IMR-90 (cell line): ENCODE results near the gene RAET1E. TPM values are rescaled to one million over a fixed set of nuclear protein-coding genes. Genes with fewer than 3 reads are reported as not detected.

Experiments
- ATAC-seq: fragments of 200-7000 bp; cut with Tn5 transposase; 2 replicates; pipeline ENCODE4 v1.9.1; 2020; ENCODE audit warnings: low read depth, mild to moderate bottlenecking, moderate library complexity
- BruUV-seq: library from RNA; stranded (reverse); fragments of 400-500 nt; replicated peaks from 2 replicates; lab custom pipeline; 2021; lab: Mats Ljungman, UMichigan
- CTCF ChIA-PET: fragments of 300-600 bp; formaldehyde crosslinking; extraction: SDS; loops from one replicate; lab custom pipeline; 2021; ENCODE audit warnings: antibody characterized with exemption; lab: Yijun Ruan, JAX
- POLR2A ChIA-PET: fragments of 300-600 bp; sonication (Branson Sonifier 250); formaldehyde crosslinking; loops from one replicate; lab custom pipeline; 2022; ENCODE audit warnings: antibody characterized with exemption; ENCODE audit not compliant: unreplicated experiment; lab: Charles Lee
- DNase-seq: peaks from one replicate; pipeline ENCODE4 v3.0.0; 2013
- H2AFZ ChIP-seq: replicated peaks from 2 replicates; pipeline ENCODE3; 2013; ENCODE audit warnings: low read length, mild to moderate bottlenecking; ENCODE audit not compliant: poor library complexity
- H2AK5ac ChIP-seq: 2 replicates; pipeline ENCODE4 v1.6.1; 2013; ENCODE audit warnings: low read depth, low read length, inconsistent platforms
- H2AK9ac ChIP-seq: replicated peaks from 2 replicates; pipeline ENCODE3; 2013; ENCODE audit warnings: mild to moderate bottlenecking, low read depth, low read length, moderate library complexity; ENCODE audit not compliant: poor library complexity
- H2BK120ac ChIP-seq: 2 replicates; pipeline ENCODE4 v1.6.1; 2013; ENCODE audit warnings: low read depth, low read length, inconsistent platforms
- H2BK15ac ChIP-seq: 3 replicates; pipeline ENCODE4 v1.6.1; 2013; ENCODE audit warnings: low read depth, low read length, inconsistent platforms
- H2BK20ac ChIP-seq: 2 replicates; pipeline ENCODE4 v1.6.1; 2013; ENCODE audit warnings: low read depth, mild to moderate bottlenecking, inconsistent platforms, low read length, moderate library complexity
- H2BK5ac ChIP-seq: 2 replicates; pipeline ENCODE4 v1.6.1; 2013; ENCODE audit warnings: mild to moderate bottlenecking, low read depth, low read length, inconsistent platforms; ENCODE audit not compliant: poor library complexity, severe bottlenecking
- H3K14ac ChIP-seq: replicated peaks from 2 replicates; pipeline ENCODE4 v1.6.1; 2013; ENCODE audit warnings: low read depth, low read length, inconsistent platforms
- H3K18ac ChIP-seq: 2 replicates; pipeline ENCODE4 v1.6.1; 2013; ENCODE audit warnings: low read depth, low read length, control low read depth
- H3K23ac ChIP-seq: 2 replicates; pipeline ENCODE4 v1.6.1; 2013; ENCODE audit warnings: low read depth, low read length, inconsistent platforms
- H3K27ac ChIP-seq: 2 replicates; pipeline ENCODE4 v1.5.1; 2013; ENCODE audit warnings: mild to moderate bottlenecking, control low read depth, low read length; ENCODE audit not compliant: insufficient read depth
- H3K27me3 ChIP-seq: 2 replicates; pipeline ENCODE4 v1.6.1; 2013; ENCODE audit warnings: low read length; ENCODE audit not compliant: control insufficient read depth, insufficient read depth
- H3K36me3 ChIP-seq: 2 replicates; pipeline ENCODE4 v1.6.1; 2013; ENCODE audit warnings: low read length, mixed read lengths; ENCODE audit not compliant: control insufficient read depth, insufficient read depth
- H3K4ac ChIP-seq: 2 replicates; pipeline ENCODE4 v1.6.1; 2013; ENCODE audit warnings: low read depth, low read length, inconsistent platforms
- H3K4me1 ChIP-seq: 2 replicates; pipeline ENCODE4 v1.6.1; 2013; ENCODE audit warnings: low read length, mixed read lengths; ENCODE audit not compliant: control insufficient read depth, insufficient read depth
- H3K4me2 ChIP-seq: 2 replicates; pipeline ENCODE4 v1.6.1; 2013; ENCODE audit warnings: low read depth, mild to moderate bottlenecking, control low read depth, low read length, moderate library complexity
- H3K4me3 ChIP-seq: 2 replicates; pipeline ENCODE4 v1.5.1; 2013; ENCODE audit warnings: low read depth, mild to moderate bottlenecking, control low read depth, low read length, moderate library complexity; ENCODE audit not compliant: insufficient read depth
- H3K56ac ChIP-seq: 2 replicates; pipeline ENCODE4 v1.6.1; 2013; ENCODE audit warnings: low read length, inconsistent platforms; ENCODE audit not compliant: insufficient read depth; ENCODE audit errors: extremely low read depth
- H3K79me1 ChIP-seq, 2 experiments: 2 replicates each; pipeline ENCODE4 v1.6.1; 2013; ENCODE audit warnings: low read length in 2 of 2, inconsistent platforms in 1 of 2, low read depth in 1 of 2
- H3K9ac ChIP-seq: 2 replicates; pipeline ENCODE4 v1.6.1; 2013; ENCODE audit warnings: low read depth, low read length, control low read depth
- H3K9me1 ChIP-seq: 2 replicates; pipeline ENCODE4 v1.6.1; 2013; ENCODE audit warnings: low read length, inconsistent platforms; ENCODE audit not compliant: insufficient read depth
- H3K9me3 ChIP-seq: 2 replicates; pipeline ENCODE4 v1.6.1; 2013; ENCODE audit warnings: low read length; ENCODE audit not compliant: control insufficient read depth, insufficient read depth
- H4K20me1 ChIP-seq: 2 replicates; pipeline ENCODE4 v1.6.1; 2013; ENCODE audit warnings: low read length, inconsistent platforms; ENCODE audit not compliant: insufficient read depth
- H4K5ac ChIP-seq: 2 replicates; pipeline ENCODE4 v1.6.1; 2013; ENCODE audit warnings: mild to moderate bottlenecking, low read depth, low read length, control low read depth
- H4K8ac ChIP-seq, 2 experiments: 2 replicates each; pipeline ENCODE4 v1.6.1; 2013; ENCODE audit warnings: low read depth in 2 of 2, low read length in 2 of 2, control low read depth in 1 of 2, inconsistent platforms in 1 of 2
- H4K91ac ChIP-seq: 2 replicates; pipeline ENCODE4 v1.6.1; 2013; ENCODE audit warnings: low read depth, low read length, inconsistent platforms; ENCODE audit not compliant: insufficient read depth
- BHLHE40 ChIP-seq: fragments of 150-350 bp; IDR thresholded peaks from 2 replicates; pipeline ENCODE4 v1.6.1; 2016; ENCODE audit warnings: mild to moderate bottlenecking, low read depth, low read length
- CEBPB ChIP-seq: IDR thresholded peaks from 2 replicates; pipeline ENCODE4 v1.6.1; 2012; ENCODE audit warnings: low read depth, low read length, improper control_type of control experiment
- CHD1 ChIP-seq: IDR thresholded peaks from 2 replicates; pipeline ENCODE4 v1.6.1; 2012; ENCODE audit warnings: low read depth, low read length, improper control_type of control experiment
- FOS ChIP-seq: fragments of 150-350 bp; IDR thresholded peaks from 2 replicates; pipeline ENCODE4 v1.6.1; 2016; ENCODE audit warnings: low read depth, low read length
- MAFK ChIP-seq: IDR thresholded peaks from 2 replicates; pipeline ENCODE4 v1.6.1; 2012; ENCODE audit warnings: low read depth, low read length, improper control_type of control experiment
- MAZ ChIP-seq: IDR thresholded peaks from 2 replicates; pipeline ENCODE4 v1.6.1; 2012; ENCODE audit warnings: low read depth, mild to moderate bottlenecking, low read length, improper control_type of control experiment, moderate library complexity, borderline replicate concordance
- MXI1 ChIP-seq: IDR thresholded peaks from 2 replicates; pipeline ENCODE4 v1.6.1; 2012; ENCODE audit warnings: low read depth, mild to moderate bottlenecking, low read length, moderate library complexity, borderline replicate concordance
- NFE2L2 ChIP-seq: fragments of 150-350 bp; IDR thresholded peaks from 2 replicates; pipeline ENCODE4 v1.6.1; 2016; ENCODE audit warnings: low read depth, mild to moderate bottlenecking, low read length
- POLR2A ChIP-seq: IDR thresholded peaks from 2 replicates; pipeline ENCODE4 v1.6.1; 2012; ENCODE audit warnings: mild to moderate bottlenecking, low read depth, low read length
- RAD21 ChIP-seq: IDR thresholded peaks from 2 replicates; pipeline ENCODE4 v1.6.1; 2012; ENCODE audit warnings: low read length, improper control_type of control experiment
- RCOR1 ChIP-seq: IDR thresholded peaks from 2 replicates; pipeline ENCODE4 v1.6.1; 2012; ENCODE audit warnings: mild to moderate bottlenecking, low read length, improper control_type of control experiment; ENCODE audit not compliant: insufficient replicate concordance
- RFX5 ChIP-seq: IDR thresholded peaks from 2 replicates; pipeline ENCODE4 v1.8.0; 2012; ENCODE audit warnings: low read depth, mild to moderate bottlenecking, low read length, moderate library complexity
- SMC3 ChIP-seq: fragments of 150-350 bp; IDR thresholded peaks from 2 replicates; pipeline ENCODE4 v1.6.1; 2016; ENCODE audit warnings: low read depth, mild to moderate bottlenecking, antibody characterized with exemption, low read length, moderate library complexity
- USF2 ChIP-seq: fragments of 150-350 bp; IDR thresholded peaks from 2 replicates; pipeline ENCODE4 v1.6.1; 2017; ENCODE audit warnings: mild to moderate bottlenecking, antibody characterized with exemption, low read length, low read depth
- WGBS, 2 experiments: methylation state at CpG; one replicate each; pipeline versions ENCODE4 v1.1.5 to v1.1.7; 2013; ENCODE audit warnings: missing lambda C conversion rate in 2 of 2; ENCODE audit not compliant: insufficient read length in 1 of 2; ENCODE audit errors: extremely low coverage in 2 of 2; 5-methylcytosine and 5-hydroxymethylcytosine counted together
- dilution Hi-C: fragments of 300-500 bp; cut with HindIII; formaldehyde crosslinking; loops from one replicate; pipeline ENCODE4 v1.14.3; 2018; ENCODE audit warnings: low sequenced_read_pairs; ENCODE audit not compliant: unreplicated experiment
- in situ Hi-C: fragments of 300-500 bp; cut with MboI; formaldehyde crosslinking; loops from 3 replicates; pipeline ENCODE4 v1.14.3; 2019; ENCODE audit warnings: low sequenced_read_pairs, inconsistent platforms, mixed read lengths
- intact Hi-C: fragments of 100-400 bp; cut with micrococcal nuclease; formaldehyde crosslinking; loops from 2 replicates; pipeline ENCODE4 v1.10.0; 2022
- polyA plus RNA-seq, 3 experiments: library from polyadenylated mRNA; depleted of rRNA; stranded (reverse); fragments of >200 nt; gene quantifications; 2 replicates each; pipeline ENCODE4 v1.2.3, GENCODE V29; 2012; ENCODE audit warnings: low replicate concordance in 1 of 3
- total RNA-seq: library from RNA; depleted of rRNA; stranded (reverse); fragments of >200 nt; gene quantifications from 2 replicates; pipeline ENCODE4 v1.2.3, GENCODE V29; 2012
- TF ChIP-seq, protein P1 (sequence below): fragments of 150-350 bp; IDR thresholded peaks from 2 replicates; pipeline ENCODE4 v1.6.1; 2016; ENCODE audit warnings: low read depth, mild to moderate bottlenecking, low read length, moderate library complexity, borderline replicate concordance
- TF ChIP-seq, protein P2 (sequence below): conservative IDR thresholded peaks from 2 replicates; pipeline ENCODE4 v1.5.1; 2012; ENCODE audit warnings: mild to moderate bottlenecking, low read depth, low read length, improper control_type of control experiment

The RAET1E gene
- total and polyA plus RNA-seq, 2 of the 4 experiments (the other 2 are of a cell fraction), result not detected

DNA sequence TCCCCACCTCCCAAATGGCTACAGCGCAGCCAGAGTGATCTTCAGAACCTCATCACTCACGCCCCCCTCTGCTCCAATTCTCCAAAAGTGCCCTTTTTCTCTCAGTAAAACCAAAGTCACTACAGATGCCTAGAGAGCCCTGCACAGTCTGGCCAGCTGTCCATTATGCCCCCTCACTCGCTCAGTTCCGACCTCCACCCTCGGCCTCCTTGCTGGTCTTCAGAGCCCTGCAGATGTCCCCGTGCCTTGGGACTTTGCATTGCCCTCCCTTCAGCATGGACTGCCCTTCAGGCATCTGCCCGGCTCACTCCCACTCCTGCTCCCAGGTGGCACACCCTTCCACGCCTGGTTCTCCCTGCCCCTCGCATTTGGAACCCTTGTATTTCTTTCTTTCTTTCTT, 1.1 kb upstream of the RAET1E start:
- Histone ChIP-seq H4K5ac (no peak overlapping the region), H4K20me1 (no peaks in the 10 kb centered on the region), H2AK9ac (no peak overlapping the region), H2BK120ac (no peak overlapping the region), H3K4me1 (peaks cover 24% of the 10 kb centered on the region), H2BK20ac (no peak overlapping the region), H4K91ac (no peak overlapping the region), H3K56ac (no peak overlapping the region), H3K9me1 (peaks cover 20% of the 10 kb centered on the region), H3K4me2 (no peak overlapping the region), H3K27me3 (peaks cover under 1% of the 10 kb centered on the region), H4K8ac (no peak overlapping the region), H2AFZ (no peak overlapping the region), H3K36me3 (no peaks in the 10 kb centered on the region), H3K18ac (no peak overlapping the region), H2AK5ac (no peak overlapping the region), H2BK5ac (no peak overlapping the region), H3K27ac (no peak overlapping the region), H3K9me3 (no peaks in the 10 kb centered on the region), H3K14ac (no peak overlapping the region), H3K9ac (no peak overlapping the region), H3K79me1 (peaks cover 0 to 11% of the 10 kb centered on the region in 2 experiments; a peak in 1 of 4 replicates), H2BK15ac (no peak overlapping the region), H3K23ac (no peak overlapping the region), H3K4me3 (no peak overlapping the region), H3K4ac (no peak overlapping the region)
- ATAC-seq (no peak), DNase-seq (no peak)
- TF ChIP-seq RFX5, result no peak
- TF ChIP-seq, protein P1, sequence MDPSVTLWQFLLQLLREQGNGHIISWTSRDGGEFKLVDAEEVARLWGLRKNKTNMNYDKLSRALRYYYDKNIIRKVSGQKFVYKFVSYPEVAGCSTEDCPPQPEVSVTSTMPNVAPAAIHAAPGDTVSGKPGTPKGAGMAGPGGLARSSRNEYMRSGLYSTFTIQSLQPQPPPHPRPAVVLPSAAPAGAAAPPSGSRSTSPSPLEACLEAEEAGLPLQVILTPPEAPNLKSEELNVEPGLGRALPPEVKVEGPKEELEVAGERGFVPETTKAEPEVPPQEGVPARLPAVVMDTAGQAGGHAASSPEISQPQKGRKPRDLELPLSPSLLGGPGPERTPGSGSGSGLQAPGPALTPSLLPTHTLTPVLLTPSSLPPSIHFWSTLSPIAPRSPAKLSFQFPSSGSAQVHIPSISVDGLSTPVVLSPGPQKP, result no peak
- TF ChIP-seq MAZ, result no peak
- TF ChIP-seq MAFK, result no peak
- TF ChIP-seq POLR2A, result no peak
- no peak for TF ChIP-seq RAD21
- TF ChIP-seq CEBPB, result no peak
- no peak for TF ChIP-seq RCOR1
- no peak for TF ChIP-seq CHD1
- no peak for TF ChIP-seq USF2
- no peak for TF ChIP-seq NFE2L2
- TF ChIP-seq, protein P2, sequence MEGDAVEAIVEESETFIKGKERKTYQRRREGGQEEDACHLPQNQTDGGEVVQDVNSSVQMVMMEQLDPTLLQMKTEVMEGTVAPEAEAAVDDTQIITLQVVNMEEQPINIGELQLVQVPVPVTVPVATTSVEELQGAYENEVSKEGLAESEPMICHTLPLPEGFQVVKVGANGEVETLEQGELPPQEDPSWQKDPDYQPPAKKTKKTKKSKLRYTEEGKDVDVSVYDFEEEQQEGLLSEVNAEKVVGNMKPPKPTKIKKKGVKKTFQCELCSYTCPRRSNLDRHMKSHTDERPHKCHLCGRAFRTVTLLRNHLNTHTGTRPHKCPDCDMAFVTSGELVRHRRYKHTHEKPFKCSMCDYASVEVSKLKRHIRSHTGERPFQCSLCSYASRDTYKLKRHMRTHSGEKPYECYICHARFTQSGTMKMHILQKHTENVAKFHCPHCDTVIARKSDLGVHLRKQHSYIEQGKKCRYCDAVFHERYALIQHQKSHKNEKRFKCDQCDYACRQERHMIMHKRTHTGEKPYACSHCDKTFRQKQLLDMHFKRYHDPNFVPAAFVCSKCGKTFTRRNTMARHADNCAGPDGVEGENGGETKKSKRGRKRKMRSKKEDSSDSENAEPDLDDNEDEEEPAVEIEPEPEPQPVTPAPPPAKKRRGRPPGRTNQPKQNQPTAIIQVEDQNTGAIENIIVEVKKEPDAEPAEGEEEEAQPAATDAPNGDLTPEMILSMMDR, result no peak
- no peak for TF ChIP-seq MXI1
- no peak for TF ChIP-seq BHLHE40
- TF ChIP-seq SMC3, result no peak
- no peak for TF ChIP-seq FOS
- intact Hi-C loops, result no loop called here
- ChIA-PET CTCF (interaction anchor here (0.7 kb wide), 1 partner anchor 35 kb away, joined by 3 read pairs; the partner anchor contains the start of gene LRP11), POLR2A (no interaction called here)
- WGBS, 2 experiments, result 80% methylated on average over 3 of the region's 9 CpGs; no CpG with 5 or more reads in 1 of the 2 experiments
- dilution Hi-C loops, result no loop called here
- no TSS peak for BruUV-seq
- in situ Hi-C loops, result no loop called here
